Measurements from ENCODE around the gene RPS3.
"Not testable (repeated sequence)": the region's sequence is repeated elsewhere in the genome, so short reads cannot be mapped to it uniquely, and the experiment has no call there.

The RPS3 gene

DNA sequence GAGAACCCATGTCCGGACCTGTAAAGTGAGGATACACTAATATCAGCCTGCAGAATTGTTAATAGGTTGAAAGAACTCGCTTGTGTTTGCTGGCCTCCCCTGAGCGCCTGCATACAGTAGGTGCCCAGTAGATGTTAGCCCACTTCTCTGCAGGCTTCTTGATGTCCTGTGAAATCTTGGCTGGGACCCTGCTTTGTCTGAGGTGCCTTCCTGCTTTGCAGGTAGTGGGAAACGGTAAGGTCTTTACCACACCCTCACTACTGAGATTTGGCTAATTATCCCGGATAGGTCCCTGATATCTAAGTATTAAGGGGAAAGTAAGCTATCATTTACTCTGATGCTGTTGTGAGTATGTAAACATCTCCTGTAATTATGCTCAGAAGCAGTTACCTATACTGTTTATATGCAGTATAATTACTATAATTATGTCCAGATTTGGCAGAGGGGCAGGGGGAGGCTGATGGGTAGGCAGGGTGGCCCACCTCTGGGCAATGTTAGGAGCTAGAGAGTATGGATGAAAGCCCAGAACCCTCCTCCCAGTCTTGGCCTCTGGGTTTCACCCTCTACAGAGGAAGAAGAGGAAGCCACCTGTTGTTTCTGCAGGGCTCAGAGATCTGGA lies 46.6 kb upstream of the RPS3 start:
- no peak overlapping the region for H3K4me3 ChIP-seq (ENCODE audit: low read length)
- H3K79me2 ChIP-seq (ENCODE audit: control insufficient read depth, low read length): no peaks in the 10 kb centered on the region
- H4K20me1 ChIP-seq (ENCODE audit: control insufficient read depth, insufficient read depth, low read depth, low read length): no peaks in the 10 kb centered on the region
- H3K4me2 ChIP-seq (ENCODE audit: low read length): no peak overlapping the region
- no peaks in the 10 kb centered on the region for H3K9me2 ChIP-seq (replicated peaks; ENCODE audit: control insufficient read depth, low read length)
- no peaks in the 10 kb centered on the region for H3F3A ChIP-seq (ENCODE audit: control insufficient read depth, insufficient read depth)
- H3K27me3 ChIP-seq (ENCODE audit: control insufficient read depth, low read length): peaks cover 32% of the 10 kb centered on the region
- no peaks in the 10 kb centered on the region for H3K4me1 ChIP-seq (ENCODE audit: control insufficient read depth, low read length)
- H3K36me3 ChIP-seq (ENCODE audit: control insufficient read depth, low read length): no peaks in the 10 kb centered on the region
- no peaks in the 10 kb centered on the region for H3K9me3 ChIP-seq (ENCODE audit: control insufficient read depth, insufficient read depth, low read length)
- TF ChIP-seq CTCF (IDR thresholded peaks at IDR 0.05; ENCODE audit: low read depth, low read length, poor library complexity, severe bottlenecking): no peak
- no peak for TF ChIP-seq EZH2phosphoT487 (IDR thresholded peaks at IDR 0.05; ENCODE audit: borderline replicate concordance, low read length)
- no peak overlapping the region for H3K27ac ChIP-seq (ENCODE audit: low read depth, low read length)

- H4K20me1 ChIP-seq (ENCODE audit: control insufficient read depth, insufficient read depth, low read depth, low read length): no peaks in the 10 kb centered on the region
- H3K27me3 ChIP-seq (ENCODE audit: control insufficient read depth, low read length): peaks cover 24% of the 10 kb centered on the region
- H3K36me3 ChIP-seq (ENCODE audit: control insufficient read depth, low read length): no peaks in the 10 kb centered on the region
- no peak overlapping the region for H3K4me3 ChIP-seq (ENCODE audit: low read length)
- no peaks in the 10 kb centered on the region for H3K9me3 ChIP-seq (ENCODE audit: control insufficient read depth, insufficient read depth, low read length)
- no peak overlapping the region for H3K4me2 ChIP-seq (ENCODE audit: low read length)
- no peaks in the 10 kb centered on the region for H3F3A ChIP-seq (ENCODE audit: control insufficient read depth, insufficient read depth)
- H3K79me2 ChIP-seq (ENCODE audit: control insufficient read depth, low read length): no peaks in the 10 kb centered on the region
- no peaks in the 10 kb centered on the region for H3K9me2 ChIP-seq (replicated peaks; ENCODE audit: control insufficient read depth, low read length)
- H3K27ac ChIP-seq (ENCODE audit: low read depth, low read length): no peak overlapping the region
- TF ChIP-seq CTCF (IDR thresholded peaks at IDR 0.05; ENCODE audit: low read depth, low read length, poor library complexity, severe bottlenecking) (no peak), EZH2phosphoT487 (IDR thresholded peaks at IDR 0.05; ENCODE audit: borderline replicate concordance, low read length) (no peak)
- H3K4me1 ChIP-seq (ENCODE audit: control insufficient read depth, low read length): no peaks in the 10 kb centered on the region
Measured at GRCh38 chr11:75355051-75355450, 44.3 kb upstream of the RPS3 start.

- Histone ChIP-seq H3K27ac (ENCODE audit: low read depth, low read length) (no peak overlapping the region), H3K4me3 (ENCODE audit: low read length) (no peak overlapping the region), H3K9me2 (replicated peaks; ENCODE audit: control insufficient read depth, low read length) (no peaks in the 10 kb centered on the region), H4K20me1 (ENCODE audit: control insufficient read depth, insufficient read depth, low read depth, low read length) (no peaks in the 10 kb centered on the region), H3K4me1 (ENCODE audit: control insufficient read depth, low read length) (peaks cover 5% of the 10 kb centered on the region), H3K79me2 (ENCODE audit: control insufficient read depth, low read length) (no peaks in the 10 kb centered on the region), H3F3A (ENCODE audit: control insufficient read depth, insufficient read depth) (no peaks in the 10 kb centered on the region), H3K27me3 (ENCODE audit: control insufficient read depth, low read length) (peaks cover 11% of the 10 kb centered on the region), H3K4me2 (ENCODE audit: low read length) (no peak overlapping the region), H3K9me3 (ENCODE audit: control insufficient read depth, insufficient read depth, low read length) (no peaks in the 10 kb centered on the region), H3K36me3 (ENCODE audit: control insufficient read depth, low read length) (no peaks in the 10 kb centered on the region)
- TF ChIP-seq EZH2phosphoT487 (IDR thresholded peaks at IDR 0.05; ENCODE audit: borderline replicate concordance, low read length): no peak
- no peak for TF ChIP-seq CTCF (IDR thresholded peaks at IDR 0.05; ENCODE audit: low read depth, low read length, poor library complexity, severe bottlenecking)
Measured at GRCh38 chr11:75356613-75357012, 42.7 kb upstream of the RPS3 start.

DNA sequence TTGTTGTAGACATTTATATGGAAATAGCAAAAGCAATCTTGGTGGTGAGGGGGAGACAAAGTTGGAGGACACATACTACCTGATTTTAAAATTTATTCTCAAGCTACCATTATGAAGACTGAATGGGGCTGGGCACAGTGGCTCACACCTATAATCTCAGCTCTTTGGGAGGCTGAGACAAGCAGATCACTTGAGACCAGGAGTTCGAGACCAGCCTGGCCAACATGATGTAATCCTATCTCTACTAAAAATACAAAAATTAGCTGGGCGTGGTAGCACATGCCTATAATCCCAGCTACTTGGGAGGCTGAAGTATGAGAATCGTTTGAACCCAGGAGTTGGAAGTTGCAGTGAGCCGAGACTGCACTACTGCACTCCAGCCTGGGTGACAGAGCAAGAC lies 37.0 kb upstream of the RPS3 start:
- not testable (repeated sequence) for H3K27ac ChIP-seq (ENCODE audit: low read depth, low read length); H3K36me3 ChIP-seq (ENCODE audit: control insufficient read depth, low read length); H3K4me3 ChIP-seq (ENCODE audit: low read length); H4K20me1 ChIP-seq (ENCODE audit: control insufficient read depth, insufficient read depth, low read depth, low read length); H3K9me3 ChIP-seq (ENCODE audit: control insufficient read depth, insufficient read depth, low read length); H3K79me2 ChIP-seq (ENCODE audit: control insufficient read depth, low read length); H3K4me2 ChIP-seq (ENCODE audit: low read length); H3K9me2 ChIP-seq (replicated peaks; ENCODE audit: control insufficient read depth, low read length); H3K27me3 ChIP-seq (ENCODE audit: control insufficient read depth, low read length); H3K4me1 ChIP-seq (ENCODE audit: control insufficient read depth, low read length); H3F3A ChIP-seq (ENCODE audit: control insufficient read depth, insufficient read depth)
